A549 treated with Mapracorat at 1 μM for 4 hours (cell line): Measurements from ENCODE around the gene OR10AG1. TPM values are rescaled to one million over a fixed set of nuclear protein-coding genes. Genes with fewer than 3 reads are reported as not detected.

Source experiments
- total RNA-seq: library from RNA; stranded (reverse); fragments of 200-300 nt; extraction: Qiagen RNA extraction; gene quantifications from 5 replicates; pipeline ENCODE4 v1.2.3, GENCODE V29; 2022

The OR10AG1 gene
- total RNA-seq = not detected in 5 replicates

DNA sequence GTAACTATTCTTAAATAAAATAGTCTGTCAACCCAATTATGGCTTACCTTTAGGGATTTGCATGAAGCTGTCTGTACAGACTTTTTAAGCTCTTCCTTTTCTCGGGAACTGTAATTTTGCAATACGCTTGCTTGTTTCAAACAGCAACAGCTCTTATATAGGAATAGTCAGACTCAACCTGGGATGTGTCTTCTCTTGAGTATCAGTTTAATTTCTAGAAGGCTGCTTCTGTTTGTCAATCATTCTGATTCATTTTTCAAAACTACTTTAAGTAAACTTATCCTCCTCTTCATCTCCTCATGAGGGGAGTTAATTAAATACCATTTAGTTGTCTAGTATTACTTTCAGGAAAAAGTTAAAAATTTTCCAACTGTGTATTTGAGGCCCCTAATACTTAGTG is at the start of gene OR10AG1:
TSS of gene OR10AG1 (minus strand) at position 101 of the 400 bp plus-strand sequence. CDS start at position 63, 38 bp downstream.

GRCh38 chr11:55994525-55994924 is 24.8 kb upstream of the OR10AG1 start, which contains the start of gene OR5F1:
Gene OR5F1, minus strand, starts transcription at chr11:55994625. Its CDS starts 0 bp downstream, at chr11:55994625.

GRCh38 chr11:55936300-55936699 is 33.4 kb downstream of the OR10AG1 start, which contains the start of gene OR5I1:
Gene OR5I1, minus strand, starts transcription at chr11:55936400. Its CDS starts 0 bp downstream, at chr11:55936400.

Other genes with a start within 250 kb of the OR10AG1 start
- gene OR5D13, start 196.5 kb downstream of the OR10AG1 start, total RNA-seq = not detected in 5 replicates
- gene OR5D14, start 174.4 kb downstream of the OR10AG1 start, total RNA-seq = not detected in 5 replicates
- not detected in 5 replicates for gene OR5L1, start 158.6 kb downstream of the OR10AG1 start, total RNA-seq
- gene OR5D18, start 150.3 kb downstream of the OR10AG1 start, total RNA-seq = not detected in 5 replicates
- gene OR5L2, start 142.7 kb downstream of the OR10AG1 start, total RNA-seq = not detected in 5 replicates
- not detected in 5 replicates for gene OR5D16, start 131.2 kb downstream of the OR10AG1 start, total RNA-seq
- gene TRIM51, start 86.6 kb downstream of the OR10AG1 start, total RNA-seq = not detected in 5 replicates
- gene OR5W2, start 55.4 kb downstream of the OR10AG1 start, total RNA-seq = not detected in 5 replicates
- gene OR5I1, start 33.5 kb downstream of the OR10AG1 start, total RNA-seq = not detected in 5 replicates
- gene OR5F1, start 24.7 kb upstream of the OR10AG1 start, total RNA-seq = not detected in 5 replicates
- not detected in 5 replicates for gene OR5AS1, start 57.7 kb upstream of the OR10AG1 start, total RNA-seq
- gene OR8I2, start 123.4 kb upstream of the OR10AG1 start, total RNA-seq = not detected in 5 replicates
- not detected in 5 replicates for gene OR8H2, start 133.7 kb upstream of the OR10AG1 start, total RNA-seq
- not detected in 5 replicates for gene OR8H3, start 152.4 kb upstream of the OR10AG1 start, total RNA-seq
- not detected in 5 replicates for gene OR8J3, start 170.3 kb upstream of the OR10AG1 start, total RNA-seq
- not detected in 5 replicates for gene OR8K5, start 190.4 kb upstream of the OR10AG1 start, total RNA-seq
- gene OR5J2, start 206.7 kb upstream of the OR10AG1 start, total RNA-seq = not detected in 5 replicates